HG03378 (cell line): Measurements from ENCODE around the gene UCN2.
"Not testable (repeated sequence)": the region's sequence is repeated elsewhere in the genome, so short reads cannot be mapped to it uniquely, and the experiment has no call there.

Source experiments
- ATAC-seq: cut with Tn5 transposase; IDR thresholded peaks from one replicate; pipeline ENCODE4 v1.9.1; 2021; ENCODE audit warnings: mild to moderate bottlenecking, moderate library complexity; ENCODE audit not compliant: unreplicated experiment

The UCN2 gene

DNA sequence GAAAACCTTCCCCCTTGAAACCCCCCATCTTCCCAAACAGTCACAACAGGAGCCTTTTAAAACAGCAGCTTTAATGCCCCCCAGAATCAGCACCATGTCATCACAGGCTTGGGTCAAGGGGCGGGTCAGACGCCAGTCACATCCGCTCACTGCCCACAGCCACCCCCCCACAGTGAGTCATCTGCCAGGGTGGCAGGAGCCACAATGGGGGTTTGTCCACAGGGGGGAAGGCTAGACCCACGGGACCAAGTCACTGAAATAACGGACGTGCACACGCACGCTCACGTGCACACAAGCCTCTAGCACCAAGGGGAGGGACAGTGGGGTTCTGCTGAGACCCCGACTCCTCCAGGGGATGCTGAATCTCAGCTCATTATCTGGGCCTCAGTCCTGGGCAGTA is 441 bp upstream of the UCN2 start:
- no peak for ATAC-seq

DNA sequence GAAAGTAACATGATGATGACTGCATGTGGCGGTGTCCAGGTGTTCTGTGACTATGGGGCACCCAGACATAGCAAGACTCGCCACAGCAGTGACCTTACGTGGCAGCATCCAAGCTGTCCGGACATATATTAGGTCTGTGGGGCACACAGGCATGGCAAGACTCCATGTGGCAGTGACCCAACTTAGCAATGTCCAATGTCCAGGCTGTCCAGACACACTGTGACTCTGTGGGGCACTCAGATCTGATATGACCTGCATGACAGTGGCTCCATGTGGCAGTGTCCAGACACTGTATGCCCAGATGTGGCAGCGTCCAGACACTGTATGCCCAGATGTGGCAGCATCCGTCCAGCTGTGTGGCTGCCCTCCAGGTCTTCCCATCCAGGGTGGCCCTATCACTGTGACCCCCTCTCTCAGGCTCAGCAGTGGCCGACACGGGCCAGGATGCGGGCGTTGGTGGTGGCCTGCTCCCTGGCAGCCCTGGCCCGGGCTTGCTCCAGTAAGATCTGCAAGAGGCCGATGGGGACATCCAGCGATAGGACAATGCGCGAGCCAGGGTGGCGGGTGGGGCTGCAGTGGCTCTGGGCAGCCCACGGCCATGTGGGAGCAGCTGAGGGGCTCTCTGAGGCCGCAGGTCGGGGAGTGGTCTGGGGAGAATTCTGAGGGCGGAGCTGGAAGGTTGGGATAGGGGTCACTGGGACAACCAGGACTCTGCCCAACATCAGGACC is 1.1 kb downstream of the UCN2 start:
- ATAC-seq: no peak

DNA sequence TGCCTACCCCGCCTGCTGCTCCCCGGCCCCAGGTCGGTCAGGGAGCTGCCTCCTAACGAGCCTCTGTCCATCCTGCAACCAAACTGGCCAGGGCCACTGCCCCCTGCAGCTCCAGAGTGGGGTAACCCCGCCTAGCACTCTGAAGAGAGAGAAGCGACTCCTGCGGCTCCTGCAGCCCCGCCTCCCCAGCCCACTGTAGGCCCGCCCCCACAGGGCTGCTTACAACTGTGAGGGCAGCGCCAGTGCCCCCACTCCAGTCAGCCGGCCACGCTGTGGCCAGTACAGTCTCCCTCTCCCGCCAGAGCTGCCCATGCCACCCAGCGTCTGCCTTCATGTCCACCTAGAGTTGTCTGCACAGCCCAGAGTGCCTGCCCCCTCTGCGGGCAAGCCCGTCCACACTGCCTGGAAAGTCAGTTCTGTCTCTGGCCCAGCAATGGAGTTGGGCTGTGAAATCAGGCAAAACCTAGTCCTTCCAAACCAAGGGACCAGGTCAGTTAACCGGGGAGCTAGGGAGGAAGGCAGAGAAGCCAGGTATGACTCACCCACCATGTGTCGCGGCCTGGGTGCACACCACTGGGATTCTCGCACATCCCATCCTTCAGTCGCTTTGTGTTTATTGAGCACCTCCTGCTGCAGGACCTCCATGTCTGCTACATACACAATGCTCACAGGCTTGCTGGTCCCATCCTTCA is 2.4 kb downstream of the UCN2 start:
- no peak for ATAC-seq

DNA sequence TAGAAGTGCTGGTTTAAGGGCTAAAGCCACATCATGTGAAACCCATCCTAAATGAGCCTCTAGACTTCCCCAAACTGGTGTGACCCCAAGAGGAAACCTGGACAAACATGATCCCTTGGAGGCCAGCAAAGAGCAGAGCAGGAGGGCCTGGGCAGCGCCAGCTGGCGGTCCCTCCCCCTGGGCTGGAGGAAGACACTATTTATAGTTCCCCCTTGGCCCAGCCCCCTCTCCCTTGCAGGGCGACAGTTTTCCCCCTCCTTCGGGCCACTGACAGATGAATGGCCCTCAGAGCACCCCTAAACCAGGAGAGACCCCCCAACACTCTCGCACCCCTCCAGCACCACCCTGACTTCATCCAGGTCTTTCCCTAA is 2.9 kb downstream of the UCN2 start:
- no peak for ATAC-seq

DNA sequence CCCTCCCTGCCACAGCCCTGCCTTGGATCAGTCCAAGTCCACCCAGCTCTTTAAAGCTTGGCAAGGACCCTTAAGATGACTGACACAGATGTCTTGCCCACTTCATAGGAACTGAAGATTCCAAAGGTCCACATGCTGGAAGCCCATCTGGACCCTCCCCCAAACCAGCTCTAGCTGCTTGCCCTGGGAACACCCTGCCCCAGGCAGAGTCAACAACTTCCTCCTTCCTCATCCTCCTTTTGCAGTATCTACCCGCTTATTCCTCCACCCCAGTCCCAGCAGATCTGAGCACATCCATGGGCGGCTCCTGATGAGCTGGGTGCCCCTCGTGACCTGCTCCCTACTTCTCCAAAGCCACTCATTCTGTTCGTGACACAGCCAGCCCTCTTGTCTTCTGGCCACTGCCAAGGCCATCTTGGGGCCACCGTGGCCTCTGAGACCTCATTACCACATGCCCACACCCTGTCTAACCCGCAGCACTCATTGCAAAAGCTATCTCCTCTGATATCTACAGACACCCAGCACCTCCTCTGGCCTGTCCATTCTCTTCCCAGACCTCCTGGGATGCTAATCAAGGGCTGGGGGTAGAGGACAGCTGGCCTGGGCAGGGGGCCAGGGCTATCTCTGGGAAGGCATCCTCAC is 5.0 kb downstream of the UCN2 start:
- ATAC-seq: no peak

DNA sequence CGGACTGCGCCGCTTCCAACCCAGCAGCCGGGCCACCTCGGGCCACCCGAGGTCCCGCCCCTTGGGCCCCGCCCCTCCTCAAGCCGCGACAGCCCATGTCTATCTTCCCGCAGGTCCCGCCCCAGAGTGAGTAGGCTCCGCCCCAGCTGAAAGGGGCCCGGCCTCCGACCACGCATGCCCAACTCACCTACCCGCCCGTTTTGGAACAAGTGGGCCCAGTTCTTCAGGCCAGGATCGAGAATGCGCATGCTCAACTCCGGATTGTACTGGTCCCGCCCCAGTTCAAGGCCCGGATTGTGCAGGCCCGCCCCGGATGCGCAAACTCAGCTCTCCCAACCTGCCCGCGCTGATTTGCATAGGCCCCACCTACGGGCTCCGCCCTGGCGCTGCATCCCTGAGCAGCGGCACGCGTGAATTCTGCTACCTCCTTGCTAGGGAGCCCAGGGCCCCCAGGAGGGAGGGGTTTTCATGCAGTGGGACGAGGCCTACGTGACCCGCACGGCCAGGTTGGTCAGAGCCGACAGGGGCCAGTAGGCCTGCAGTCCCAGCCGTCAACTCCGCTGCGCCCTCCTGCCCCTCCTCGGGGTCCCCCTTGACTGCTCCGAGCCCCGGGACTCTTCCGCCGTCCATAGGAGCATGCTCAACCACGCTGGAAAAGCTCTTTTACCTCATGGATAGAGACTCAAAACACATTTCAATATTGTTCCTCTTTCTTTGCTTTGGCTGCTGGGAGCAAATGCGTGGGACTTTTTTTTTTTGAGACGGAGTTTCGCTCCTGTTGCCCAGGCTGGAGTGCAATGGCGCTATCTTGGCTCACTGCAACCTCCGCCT is 6.6 kb downstream of the UCN2 start, which contains the start of gene PFKFB4:
TSS of gene PFKFB4 (minus strand) at position 8 of the 831 bp plus-strand sequence. CDS start 26 bp downstream, outside the sequence.
- peak; percentile 82 for ATAC-seq

DNA sequence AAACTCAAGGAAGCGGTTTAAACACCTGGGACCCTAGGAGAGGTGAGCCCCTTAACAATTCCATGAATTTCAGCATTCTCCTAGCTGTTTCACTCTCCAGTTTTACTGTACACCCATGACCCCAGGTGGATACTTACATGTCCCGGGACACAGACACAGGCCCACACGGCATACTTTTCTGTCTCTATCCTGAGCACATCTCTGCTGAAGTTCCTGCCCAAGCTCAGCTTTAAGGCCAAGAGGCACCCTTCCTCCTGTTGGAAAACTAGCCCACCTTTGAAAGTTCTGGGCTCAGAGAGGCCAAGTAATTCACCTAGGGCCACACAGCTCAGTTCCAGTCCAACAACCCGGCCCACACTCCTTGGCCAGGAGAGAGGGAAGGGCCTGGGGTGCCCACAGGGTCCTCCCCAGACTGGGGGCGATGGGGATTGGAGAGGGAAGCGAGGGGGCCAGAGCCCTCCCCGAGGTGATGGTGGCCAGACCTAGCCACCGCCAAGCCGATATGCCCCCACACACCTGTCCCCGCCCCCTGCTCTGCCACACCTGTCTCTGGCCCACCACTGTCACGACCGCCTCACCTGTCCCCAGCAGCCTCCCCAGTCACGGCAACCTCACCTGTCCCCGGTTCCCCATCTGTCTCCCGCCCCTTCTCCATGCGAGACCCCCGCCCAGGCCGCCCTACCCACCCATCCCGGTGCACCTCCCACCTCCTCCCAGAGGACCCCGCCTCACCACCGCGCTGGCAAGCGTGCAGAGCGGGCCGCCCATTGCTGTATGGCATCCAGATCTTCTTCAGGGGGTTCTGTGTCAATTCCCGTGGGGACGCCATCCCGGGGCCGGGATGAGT is 7.4 kb downstream of the UCN2 start:
- no peak for ATAC-seq

DNA sequence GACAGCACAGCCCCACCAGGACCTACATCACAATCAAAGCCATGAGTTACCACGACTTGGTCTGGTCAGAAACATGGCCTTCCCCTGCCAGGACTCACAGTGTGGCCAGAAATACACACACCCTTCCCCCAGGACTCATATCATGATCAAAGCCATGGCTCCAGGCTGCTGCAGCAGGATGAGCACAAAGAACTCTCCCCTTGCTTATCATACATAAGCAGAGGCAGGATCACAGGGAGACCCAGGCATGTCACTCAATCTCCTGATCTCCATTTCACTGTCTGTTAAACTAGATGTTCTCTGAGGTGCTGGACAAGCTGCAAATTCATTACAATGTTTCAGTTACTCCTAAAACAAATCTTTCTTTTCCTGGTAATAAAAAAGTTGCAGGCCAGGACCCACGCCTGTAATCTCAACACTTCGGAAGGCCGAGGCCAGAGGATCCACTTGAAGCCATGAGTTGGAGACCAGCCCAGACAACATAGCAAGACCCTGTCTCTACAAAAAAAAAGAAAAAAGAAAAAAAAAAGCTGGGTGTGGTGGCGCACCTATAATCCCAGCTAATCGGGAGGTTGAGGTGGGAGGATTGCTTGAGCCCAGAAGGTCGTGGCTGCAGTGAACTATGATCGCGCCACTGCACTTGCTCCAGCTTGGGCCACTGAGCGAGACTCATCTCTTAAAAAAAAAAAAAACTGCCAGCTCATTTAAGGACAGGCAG is 8.2 kb downstream of the UCN2 start:
- no peak for ATAC-seq

DNA sequence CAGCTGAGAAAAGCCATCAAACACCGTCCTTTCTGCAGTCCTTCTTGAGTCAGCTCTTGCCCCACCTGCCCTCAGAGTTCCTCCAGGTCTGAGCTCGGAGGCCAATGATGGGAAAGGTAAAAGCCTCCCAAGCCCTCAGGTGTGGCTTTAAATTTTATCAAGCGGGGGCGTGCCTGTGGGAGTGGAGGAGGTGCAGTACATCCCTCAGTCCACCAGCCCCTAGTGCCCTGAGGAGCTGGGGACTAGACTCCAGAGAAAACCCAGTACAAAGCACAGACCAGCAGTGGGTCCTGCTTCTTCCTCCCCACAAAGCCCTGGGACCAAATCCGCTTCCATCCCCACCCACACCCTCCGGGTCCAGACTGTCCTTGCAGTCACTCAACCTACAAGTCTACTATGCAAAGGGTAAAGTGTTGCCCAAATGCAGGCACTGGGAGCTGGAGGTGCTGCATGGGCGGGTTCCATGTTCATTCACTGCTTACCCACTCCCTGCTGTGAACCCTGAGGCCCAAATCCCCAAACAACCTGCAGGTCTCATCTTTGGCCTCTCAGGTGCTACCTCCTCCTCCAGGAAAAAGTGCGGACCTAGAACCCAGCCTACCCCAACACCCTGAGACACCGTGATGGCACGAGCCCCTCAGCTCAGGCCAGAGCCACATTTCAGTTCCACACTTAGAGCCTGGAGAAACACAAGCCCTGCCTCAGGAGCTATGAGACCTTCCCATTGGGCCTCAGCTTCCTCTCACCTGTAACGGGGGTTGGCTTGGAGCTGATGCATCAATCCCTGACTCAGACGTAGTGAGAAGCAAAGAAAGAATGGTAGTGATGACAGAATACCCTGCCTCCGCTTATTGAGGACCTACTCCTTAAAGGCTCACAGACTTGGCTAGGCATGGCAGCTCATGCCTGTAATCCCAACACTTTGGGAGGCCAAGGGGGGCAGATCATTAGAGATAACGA is 9.4 kb downstream of the UCN2 start:
- ATAC-seq: no peak

DNA sequence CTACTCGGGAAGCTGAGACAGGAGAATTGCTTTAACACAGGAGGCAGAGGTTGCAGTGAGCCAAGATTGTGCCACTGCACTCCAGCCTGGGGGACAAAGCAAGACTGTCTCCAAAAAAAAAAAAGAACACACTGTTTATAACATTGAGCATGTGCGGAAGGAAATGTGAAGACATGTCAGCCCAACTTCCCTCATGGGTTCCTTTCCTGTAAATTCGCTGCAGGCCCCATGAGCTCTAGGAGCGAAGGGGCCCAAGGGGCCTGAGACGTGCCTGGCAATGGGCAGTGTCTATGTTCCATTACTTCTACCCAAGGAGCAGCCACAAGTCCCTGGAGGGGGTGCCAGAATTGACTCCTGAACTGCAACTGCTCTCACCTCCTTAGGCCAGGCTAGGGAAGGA is 10.2 kb downstream of the UCN2 start:
- ATAC-seq: no peak

DNA sequence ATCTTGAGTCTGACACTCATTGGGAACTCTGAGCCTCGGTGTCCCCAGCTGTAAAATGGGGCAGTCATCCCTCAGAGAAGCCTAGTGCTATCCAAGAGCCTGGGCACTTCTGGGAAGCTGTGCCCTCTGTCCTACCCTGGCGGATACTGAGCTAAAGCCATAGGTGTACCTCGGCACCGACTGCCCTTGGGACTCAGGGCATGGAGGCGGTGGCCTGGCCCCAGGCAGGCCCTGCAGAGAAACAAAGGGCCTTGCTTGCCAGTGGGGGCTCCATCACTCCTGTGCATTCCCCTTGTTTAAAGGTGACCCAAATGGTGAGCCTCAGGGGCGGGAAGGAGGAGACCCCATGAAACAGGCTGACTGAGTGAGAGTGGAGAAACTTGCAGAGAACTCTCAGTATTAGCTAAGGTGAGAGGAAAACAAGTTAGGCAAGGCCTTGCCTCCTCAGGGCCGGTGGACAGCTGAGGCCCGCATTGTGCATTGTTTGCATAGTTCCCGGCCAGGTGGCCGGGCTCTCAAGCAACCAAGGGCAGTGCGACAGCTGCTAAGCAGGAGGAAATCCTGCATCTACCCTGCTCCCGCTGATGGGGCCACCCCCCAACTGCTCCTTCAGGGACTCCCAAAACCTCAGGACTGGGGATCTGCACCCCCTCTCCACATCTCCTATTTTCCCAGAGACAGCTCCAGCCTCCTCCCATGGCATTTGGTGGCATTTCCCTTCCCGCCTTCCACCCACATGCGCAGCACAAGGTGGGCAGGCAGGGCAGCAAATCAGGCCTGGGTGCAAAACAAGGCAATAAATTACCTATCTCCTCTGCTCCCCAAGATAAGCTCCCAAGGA is 11.2 kb downstream of the UCN2 start:
- ATAC-seq: no peak

DNA sequence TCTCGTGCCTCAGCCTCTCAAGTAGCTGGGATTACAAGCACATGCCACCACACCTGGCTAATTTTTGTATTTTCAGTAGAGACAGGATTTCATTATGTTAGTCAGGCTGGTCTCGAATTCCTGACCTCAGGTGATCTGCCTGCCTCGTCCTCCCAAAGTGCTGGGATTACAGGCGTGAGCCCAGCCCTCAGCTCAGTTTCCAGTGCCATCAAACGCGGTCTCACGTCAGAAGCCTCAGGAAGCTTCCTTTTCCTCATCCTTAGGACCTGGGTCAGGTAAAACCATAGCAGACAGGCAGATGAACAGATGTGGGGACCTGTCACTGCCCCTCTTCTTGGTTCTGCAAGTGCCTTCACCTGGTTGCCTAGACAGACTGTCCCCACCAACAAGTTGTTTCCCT is 11.9 kb downstream of the UCN2 start:
- not testable (repeated sequence) for ATAC-seq

DNA sequence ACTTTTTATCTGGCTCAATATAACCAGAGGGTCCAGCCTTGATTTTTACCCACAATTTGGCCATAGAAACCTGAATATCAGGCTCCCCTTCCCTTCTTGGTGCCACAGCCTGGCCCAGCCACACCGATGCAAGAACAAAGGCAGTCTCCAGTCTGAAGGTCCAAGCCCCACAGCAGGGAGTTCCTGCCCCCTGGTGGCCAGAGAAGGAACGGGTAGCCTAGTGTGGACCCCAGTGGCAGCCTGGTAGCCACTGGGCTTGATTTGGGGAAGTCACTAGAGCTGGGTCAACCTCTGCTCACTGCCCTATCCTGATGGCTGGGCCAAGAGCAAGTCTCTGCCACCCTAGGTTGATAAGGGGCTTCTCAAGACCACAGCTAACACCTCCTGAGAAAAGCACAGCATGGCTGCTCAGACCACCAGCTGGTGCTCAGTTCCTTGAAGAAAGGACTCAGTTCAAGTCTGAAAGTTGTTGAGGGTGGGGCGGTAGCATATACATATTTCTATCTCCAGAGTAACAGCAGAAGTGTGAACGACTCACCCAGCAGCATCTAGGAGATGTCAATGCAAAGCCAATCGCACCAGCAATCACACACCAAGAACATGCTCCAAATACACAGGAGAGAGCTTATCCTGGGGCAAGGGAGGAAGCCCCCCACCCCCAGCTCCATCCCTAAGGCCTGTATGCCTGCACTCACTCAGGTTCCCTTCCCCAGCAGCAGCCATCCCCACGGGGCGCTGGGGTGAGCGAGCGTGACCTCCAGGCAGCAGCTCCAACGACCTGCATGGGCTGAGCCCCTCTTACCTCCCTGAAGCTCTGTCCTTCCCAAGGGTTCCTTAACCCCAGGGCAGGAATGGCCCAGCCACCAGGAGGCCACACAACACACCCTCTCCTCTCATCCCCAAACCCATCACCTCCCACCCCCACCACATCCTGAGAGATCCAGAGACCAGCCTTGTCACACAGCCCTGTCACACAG is 14.6 kb downstream of the UCN2 start:
- no peak for ATAC-seq

DNA sequence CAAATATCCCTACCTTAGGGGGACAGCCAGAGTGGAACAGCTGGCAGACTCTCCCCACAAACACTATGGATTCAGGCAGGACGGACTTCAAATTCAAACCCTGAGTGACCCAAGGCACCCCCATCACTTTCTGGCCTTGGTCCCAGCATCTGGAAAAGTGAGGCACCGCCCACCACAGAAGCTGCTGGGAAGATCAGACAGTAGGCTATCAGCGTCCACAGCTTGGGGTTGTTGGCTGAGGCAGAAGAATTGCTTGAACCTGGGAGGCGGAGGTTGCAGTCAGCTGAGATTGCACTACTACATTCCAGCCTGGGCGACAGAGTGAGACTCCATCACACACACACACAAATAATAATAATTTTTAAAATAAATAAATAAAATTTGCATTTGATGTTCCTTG is 15.5 kb downstream of the UCN2 start:
- ATAC-seq: no peak

DNA sequence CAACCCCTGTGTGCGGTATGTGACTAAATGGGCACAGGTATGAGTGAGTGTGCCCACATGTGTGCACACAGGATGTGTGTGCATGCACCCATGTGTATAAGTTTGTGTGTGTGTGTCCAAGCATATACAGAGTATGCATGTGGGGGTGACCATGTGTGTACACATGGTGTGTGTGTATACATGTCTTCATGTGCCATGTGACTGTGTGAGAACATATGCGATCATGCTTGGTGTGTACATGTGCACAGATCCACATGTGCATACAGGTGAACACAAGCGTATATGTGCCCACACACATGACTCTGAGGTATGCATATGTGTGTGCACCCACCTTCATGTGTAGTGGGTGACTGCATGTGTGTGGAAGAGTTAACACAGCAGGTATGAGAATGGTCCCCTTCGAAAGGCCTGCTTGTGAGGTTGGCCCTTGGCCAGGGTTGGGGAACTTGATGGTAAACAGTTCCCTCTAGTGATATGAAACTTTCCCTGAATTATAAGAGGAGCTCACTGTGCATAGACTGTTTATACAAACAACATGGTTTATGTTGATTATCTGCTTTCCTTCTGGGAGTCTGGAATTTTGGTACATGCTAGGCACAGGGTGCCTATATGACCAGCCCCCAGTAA is 17.3 kb downstream of the UCN2 start:
- ATAC-seq: no peak

DNA sequence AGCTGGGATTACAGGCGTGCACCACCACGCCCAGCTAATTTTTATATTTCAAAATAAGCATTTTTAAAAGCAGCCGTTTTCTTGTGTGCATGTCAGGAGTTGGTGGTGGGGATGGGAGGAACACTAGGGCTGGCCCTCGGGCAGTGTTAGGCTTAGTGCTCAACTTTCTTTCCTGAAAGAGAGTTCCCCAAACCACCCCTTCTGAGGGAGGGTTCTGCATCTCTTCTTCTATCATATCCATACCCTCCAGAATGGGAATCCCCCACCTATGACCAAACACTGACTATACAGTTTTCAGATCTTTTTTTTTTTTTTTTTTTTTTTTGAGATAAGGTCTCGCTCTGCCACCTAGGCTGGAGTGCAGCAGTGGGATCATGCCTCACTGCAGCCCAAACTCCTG is 19.4 kb downstream of the UCN2 start:
- no peak for ATAC-seq
